Measurements from ENCODE around the gene MRGPRX2.

- TF ChIP-seq REST (IDR thresholded peaks at IDR 0.05; ENCODE audit: low read depth, low read length) (no peak), CTCF (IDR thresholded peaks at IDR 0.05 in 2 of 3, conservative IDR thresholded peaks at IDR 0.05 in 1 of 3; ENCODE audit: control insufficient read depth in 2 of 3, extremely low read depth in 1 of 3, insufficient read depth in 1 of 3, low read depth in 3 of 3, low read length in 3 of 3) (no peak), RFX5 (IDR thresholded peaks at IDR 0.05; ENCODE audit: low read depth, low read length) (no peak), KLF5 (IDR thresholded peaks at IDR 0.05; ENCODE audit: partially characterized antibody) (no peak), NKRF (conservative IDR thresholded peaks at IDR 0.05) (no peak), GABPA (IDR thresholded peaks at IDR 0.05; ENCODE audit: low read depth) (no peak), FOS (IDR thresholded peaks at IDR 0.05; ENCODE audit: borderline replicate concordance, extremely low read depth, insufficient read length) (no peak), POLR2A (IDR thresholded peaks at IDR 0.05; ENCODE audit: low read depth, low read length) (no peak), HDAC2 (IDR thresholded peaks at IDR 0.05) (no peak), ESRRA (IDR thresholded peaks at IDR 0.05; ENCODE audit: low read length) (no peak)
Measured at GRCh38 chr11:19025481-19026406, 34.8 kb downstream of the MRGPRX2 start.

Data from GM12878 (cell line).